Activated naive CD4-positive, alpha-beta T cell treated with anti-CD3 and anti-CD28 coated beads, Interleukin-2, amount 50 U/mL, for 72 hours (primary cell): ENCODE results near the gene FHIT. TPM values are rescaled to one million over a fixed set of nuclear protein-coding genes. Genes with fewer than 3 reads are reported as not detected.

Experiments used
- ATAC-seq, 2 donors: fragments of 150-1000 bp; cut with Tn5 transposase; 2 replicates each; pipeline ENCODE4 v1.10.0; 2021; ENCODE audit warnings: mild to moderate bottlenecking in 2 of 2, moderate library complexity in 2 of 2
- DNase-seq, 2 donors: peaks; one replicate each; pipeline ENCODE4 v3.0.0; 2021 to 2022; ENCODE audit warnings: low spot score in 2 of 2
- H3K27ac Mint-ChIP-seq, 2 donors: one replicate each; pipeline ENCODE4 v1.8.0; 2022; ENCODE audit warnings: mild to moderate bottlenecking in 2 of 2, mixed read lengths in 2 of 2
- H3K36me3 Mint-ChIP-seq, 2 donors: one replicate each; pipeline ENCODE4 v1.8.0; 2022; ENCODE audit warnings: mixed read lengths in 2 of 2
- H3K9me3 Mint-ChIP-seq, 2 donors: one replicate each; pipeline ENCODE4 v1.8.0; 2022; ENCODE audit warnings: mixed read lengths in 2 of 2
- total RNA-seq, 2 donors: library from RNA; stranded (reverse); gene quantifications; one replicate each; pipeline ENCODE4 v1.2.3, GENCODE V29; 2022

FHIT gene
- total RNA-seq, 2 donors from 2014 or later, result 21.3 to 37.0 TPM

- DNase-seq (peak; percentile 21 to 64), ATAC-seq (peak; percentile 94 to 98)
- Mint-ChIP-seq H3K9me3 (peaks cover 0 to 5% of the 10 kb centered on the region in 2 donors), H3K36me3 (peaks cover 10 to 11% of the 10 kb centered on the region in 2 donors), H3K27ac (peak overlapping the region; percentile 85 to 89)
Measured at GRCh38 chr3:60010781-60011180, 1240.5 kb downstream of the FHIT start.

GRCh38 chr3:60009931-60010478 is 1241.2 kb downstream of the FHIT start:
- H3K9me3 Mint-ChIP-seq, result peaks cover 2 to 5% of the 10 kb centered on the region in 2 donors
- DNase-seq (no peak), ATAC-seq (no peak)
- H3K36me3 Mint-ChIP-seq, result peaks cover 14 to 15% of the 10 kb centered on the region in 2 donors
- H3K27ac Mint-ChIP-seq, result peak overlapping the region in 1 of 2 donors; percentile 89

- Mint-ChIP-seq H3K36me3 (peaks cover 24 to 31% of the 10 kb centered on the region in 2 donors), H3K9me3 (peaks cover 3 to 16% of the 10 kb centered on the region in 2 donors), H3K27ac (peak overlapping the region in 1 of 2 donors; percentile 75)
- DNase-seq (no peak), ATAC-seq (peak; percentile 30 to 89)
Measured at GRCh38 chr3:60001369-60001768, 1249.9 kb downstream of the FHIT start.

DNA sequence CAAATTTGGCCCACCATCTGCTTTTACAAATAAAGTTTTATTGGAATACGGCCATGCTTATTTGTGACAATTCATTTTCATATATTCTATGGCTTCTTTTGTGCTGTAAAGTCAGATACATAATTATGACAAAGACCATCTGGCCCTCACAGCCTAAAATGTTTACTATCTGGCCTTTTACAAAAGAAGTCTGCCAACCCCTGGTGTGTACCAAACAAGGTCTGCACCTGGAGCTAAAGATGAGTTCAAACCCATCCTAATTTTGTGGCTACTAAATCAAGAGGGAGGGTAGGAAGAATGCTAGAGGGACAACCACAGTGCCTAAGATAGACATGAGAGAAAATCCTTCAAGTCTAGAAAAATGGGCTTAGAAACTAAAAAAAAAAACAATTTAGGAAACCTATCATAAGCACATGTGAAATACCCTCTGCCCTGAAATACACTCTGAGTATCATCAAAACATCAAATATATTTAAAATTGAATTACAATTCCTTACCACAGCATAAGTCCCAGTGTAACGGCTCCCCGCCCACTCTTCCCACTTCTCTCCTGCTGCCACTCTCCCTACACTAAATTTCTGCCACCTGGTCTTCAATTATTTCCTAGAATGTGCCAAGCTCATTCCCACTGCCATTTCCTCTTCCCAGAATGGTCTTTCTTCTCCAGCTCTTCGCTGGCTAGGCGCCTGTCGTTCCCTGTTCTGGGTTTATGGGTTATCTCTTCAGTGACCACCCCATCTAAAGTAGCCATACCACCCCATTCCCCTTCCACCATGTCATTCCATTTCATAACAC is 1250.7 kb downstream of the FHIT start:
- ATAC-seq (no peak), DNase-seq (no peak)
- H3K27ac Mint-ChIP-seq, result peak overlapping the region; percentile 75 to 76
- H3K9me3 Mint-ChIP-seq, result peaks cover 3 to 16% of the 10 kb centered on the region in 2 donors
- H3K36me3 Mint-ChIP-seq, result peaks cover 19 to 26% of the 10 kb centered on the region in 2 donors

DNA sequence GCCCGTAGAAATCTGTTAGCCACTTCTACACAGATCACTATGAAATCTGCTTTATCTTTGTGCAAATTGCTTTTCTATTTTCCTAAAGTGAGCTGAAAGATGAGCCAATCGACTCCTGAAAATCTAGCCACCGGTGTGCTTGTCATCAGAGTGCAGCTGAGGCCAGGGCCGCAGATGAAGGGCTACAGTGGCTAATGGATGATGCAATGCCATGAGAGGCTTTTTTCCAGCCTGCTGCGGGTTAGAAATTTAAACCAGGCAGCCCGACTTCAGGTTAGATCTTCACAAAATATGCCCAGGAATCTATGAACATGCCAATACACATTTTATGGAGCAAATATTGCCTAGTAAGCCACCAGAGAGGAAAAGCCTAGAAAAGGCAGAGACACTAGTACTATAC is 1253.2 kb downstream of the FHIT start:
- H3K36me3 Mint-ChIP-seq, result peaks cover 18 to 21% of the 10 kb centered on the region in 2 donors
- no peak overlapping the region for H3K27ac Mint-ChIP-seq
- ATAC-seq, result no peak
- no peak for DNase-seq
- peaks cover 0 to 16% of the 10 kb centered on the region in 2 donors for H3K9me3 Mint-ChIP-seq

DNA sequence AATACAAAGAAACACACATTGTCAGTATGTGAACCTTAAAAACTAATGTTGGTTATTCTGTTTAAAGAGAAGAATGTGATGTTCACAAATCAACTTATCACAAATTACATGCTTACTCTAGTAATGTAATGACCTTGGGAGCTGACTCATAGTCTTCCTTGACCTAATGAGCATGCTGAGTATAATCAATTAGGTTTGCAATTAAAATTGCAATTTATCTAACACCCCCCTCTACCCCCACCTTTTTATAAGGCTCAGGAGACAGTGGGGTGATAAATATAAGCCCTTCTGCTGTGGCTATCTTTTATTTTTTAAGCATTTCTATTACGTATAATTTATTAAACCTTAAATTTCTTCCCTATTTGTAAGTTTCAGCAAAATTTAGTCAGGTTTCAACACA is 1253.7 kb downstream of the FHIT start:
- DNase-seq (no peak), ATAC-seq (no peak)
- Mint-ChIP-seq H3K36me3 (peaks cover 18 to 21% of the 10 kb centered on the region in 2 donors), H3K9me3 (peaks cover 0 to 16% of the 10 kb centered on the region in 2 donors), H3K27ac (no peak overlapping the region)

DNA sequence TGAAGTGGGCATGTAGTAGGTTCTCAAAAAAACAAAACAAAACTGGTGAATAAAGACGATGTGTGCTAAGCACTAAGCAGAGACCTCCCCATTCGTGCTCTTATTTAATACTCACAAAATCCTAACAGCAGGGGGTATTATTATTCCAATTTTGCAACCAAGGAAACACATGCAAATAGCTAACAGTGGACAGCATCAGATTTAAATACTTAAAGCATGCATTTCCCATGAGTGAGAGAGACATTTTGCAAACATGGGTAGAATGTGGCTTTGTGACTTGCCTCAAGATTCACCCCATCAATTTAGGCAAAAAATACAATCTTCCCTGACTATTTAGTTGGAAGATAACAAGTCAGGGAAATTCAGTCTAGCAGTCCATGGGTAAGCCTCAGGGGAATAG is 1255.2 kb downstream of the FHIT start:
- no peak for DNase-seq
- H3K36me3 Mint-ChIP-seq, result peaks cover 6 to 9% of the 10 kb centered on the region in 2 donors
- ATAC-seq, result no peak
- peak overlapping the region in 1 of 2 donors; percentile 57 for H3K27ac Mint-ChIP-seq
- H3K9me3 Mint-ChIP-seq, result peaks cover 3 to 9% of the 10 kb centered on the region in 2 donors

DNA sequence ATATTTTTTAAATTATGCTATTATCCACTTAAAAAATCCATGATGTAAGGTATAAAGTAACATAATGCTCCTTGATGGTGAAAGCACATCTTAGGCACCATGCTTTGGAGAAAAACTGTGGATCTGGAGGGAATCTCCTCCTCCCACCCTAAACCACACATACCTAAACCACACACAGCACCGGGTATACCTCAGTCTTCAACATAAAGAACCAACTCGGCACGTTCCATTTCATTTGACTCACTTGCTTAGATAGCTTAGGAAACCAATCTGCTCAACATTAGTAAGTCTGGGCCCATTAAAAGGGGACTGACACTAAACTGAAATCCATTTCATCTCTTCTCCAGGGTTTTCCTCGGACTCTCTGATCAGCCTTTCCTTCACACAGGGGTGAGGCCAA is 1255.7 kb downstream of the FHIT start:
- DNase-seq, result no peak
- peak in 1 of 2 donors; percentile 57 for ATAC-seq

GRCh38 chr3:59994732-59995304 is 1256.4 kb downstream of the FHIT start:
- H3K36me3 Mint-ChIP-seq, result peaks cover 0 to 5% of the 10 kb centered on the region in 2 donors
- H3K9me3 Mint-ChIP-seq, result peaks cover 3 to 5% of the 10 kb centered on the region in 2 donors
- ATAC-seq (no peak), DNase-seq (no peak)
- H3K27ac Mint-ChIP-seq, result peak overlapping the region in 1 of 2 donors; percentile 57

More for the DNA sequence above, 1255.7 kb downstream of the FHIT start:
- peaks cover 1 to 5% of the 10 kb centered on the region in 2 donors for H3K36me3 Mint-ChIP-seq
- H3K27ac Mint-ChIP-seq, result peak overlapping the region in 1 of 2 donors; percentile 57
- H3K9me3 Mint-ChIP-seq, result peaks cover 3 to 5% of the 10 kb centered on the region in 2 donors

GRCh38 chr3:59992578-59992977 is 1258.7 kb downstream of the FHIT start:
- ATAC-seq (peak; percentile 89 to 92), DNase-seq (no peak)
- H3K36me3 Mint-ChIP-seq, result peaks cover 0 to 5% of the 10 kb centered on the region in 2 donors
- H3K9me3 Mint-ChIP-seq, result peaks cover 3 to 5% of the 10 kb centered on the region in 2 donors
- peak overlapping the region; percentile 4 to 10 for H3K27ac Mint-ChIP-seq

GRCh38 chr3:59990915-59991314 is 1260.3 kb downstream of the FHIT start:
- no peak for DNase-seq
- peaks cover 3 to 5% of the 10 kb centered on the region in 2 donors for H3K9me3 Mint-ChIP-seq

GRCh38 chr3:59982510-59982909 is 1268.7 kb downstream of the FHIT start:
- peaks cover 16 to 21% of the 10 kb centered on the region in 2 donors for H3K36me3 Mint-ChIP-seq
- ATAC-seq (no peak), DNase-seq (no peak)
- H3K27ac Mint-ChIP-seq, result no peak overlapping the region
- H3K9me3 Mint-ChIP-seq, result peaks cover 4% of the 10 kb centered on the region in 2 donors

More at GRCh38 chr3:59990915-59991314, 1260.3 kb downstream of the FHIT start:
- Mint-ChIP-seq H3K27ac (no peak overlapping the region), H3K36me3 (peaks cover 0 to 5% of the 10 kb centered on the region in 2 donors)
- no peak for ATAC-seq

DNA sequence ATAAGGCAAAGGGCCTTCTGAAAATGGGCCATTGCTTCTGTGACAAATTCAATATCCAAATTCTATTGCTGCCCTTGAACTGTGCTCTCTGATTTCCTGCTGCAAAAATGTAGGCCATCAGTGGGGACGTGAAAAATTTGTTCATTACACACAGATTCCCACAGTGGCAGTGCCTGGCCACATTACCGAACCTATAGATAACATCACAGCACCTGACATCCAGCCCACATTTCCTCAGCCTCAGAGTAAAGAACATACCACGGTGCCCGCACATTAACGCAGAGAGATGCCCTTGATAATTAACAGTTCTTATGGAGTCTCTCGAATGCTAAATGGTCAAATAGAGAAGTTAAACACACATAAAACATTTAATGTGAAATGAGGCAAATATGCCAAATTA is 1269.9 kb downstream of the FHIT start:
- DNase-seq, result no peak
- Mint-ChIP-seq H3K9me3 (peaks cover 4 to 6% of the 10 kb centered on the region in 2 donors), H3K36me3 (peaks cover 21 to 25% of the 10 kb centered on the region in 2 donors), H3K27ac (peak overlapping the region in 1 of 2 donors; percentile 53)
- ATAC-seq, result no peak

DNA sequence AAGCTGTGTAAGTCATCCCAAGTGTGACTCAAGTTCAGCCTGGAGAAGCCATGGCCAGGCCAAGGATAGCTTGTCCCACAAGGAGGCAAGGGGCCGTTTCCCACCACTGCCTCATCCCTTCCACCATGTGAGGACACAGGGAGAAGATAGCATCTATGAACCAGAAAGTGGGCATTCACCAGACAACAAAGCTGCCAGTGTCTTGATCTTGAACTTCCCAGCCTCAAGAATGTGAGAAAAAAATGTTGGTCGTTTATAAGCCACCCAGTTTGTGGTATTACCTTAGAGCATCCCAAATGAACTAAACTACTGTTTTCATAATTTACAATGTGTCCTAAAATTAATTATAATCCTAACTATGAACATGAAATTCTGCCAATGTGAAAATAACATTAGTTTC is 1270.7 kb downstream of the FHIT start:
- peak overlapping the region; percentile 73 to 86 for H3K27ac Mint-ChIP-seq
- peaks cover 21 to 26% of the 10 kb centered on the region in 2 donors for H3K36me3 Mint-ChIP-seq
- peaks cover 2 to 9% of the 10 kb centered on the region in 2 donors for H3K9me3 Mint-ChIP-seq
- ATAC-seq (no peak), DNase-seq (no peak)

- peak in 1 of 2 donors; percentile 30 for DNase-seq
- peaks cover 15 to 18% of the 10 kb centered on the region in 2 donors for H3K36me3 Mint-ChIP-seq
- peaks cover under 1 to 9% of the 10 kb centered on the region in 2 donors for H3K9me3 Mint-ChIP-seq
- H3K27ac Mint-ChIP-seq, result peak overlapping the region; percentile 86 to 88
- peak; percentile 90 to 95 for ATAC-seq
Measured at GRCh38 chr3:59979542-59979941, 1271.7 kb downstream of the FHIT start.

DNA sequence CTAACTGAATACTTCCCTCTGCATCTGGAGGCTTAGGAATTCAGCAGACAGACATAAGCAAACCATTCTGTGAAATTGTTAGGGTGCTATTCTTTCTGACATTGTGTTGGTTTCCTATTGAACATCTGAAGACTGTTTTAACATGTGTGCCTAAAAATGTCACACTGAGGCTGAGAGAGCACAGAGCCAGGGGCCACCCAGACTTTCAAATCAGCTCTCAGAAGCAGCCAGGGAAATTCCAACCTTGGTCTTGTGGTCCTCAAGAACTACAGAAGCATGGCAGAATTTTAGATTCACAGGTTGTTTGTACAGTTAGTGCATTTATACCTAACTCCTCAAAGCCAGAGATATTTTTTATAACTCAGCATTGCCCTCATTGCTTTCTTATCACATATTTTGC is 1272.3 kb downstream of the FHIT start:
- peak; percentile 83 to 85 for ATAC-seq
- peak in 1 of 2 donors; percentile 13 for DNase-seq
- Mint-ChIP-seq H3K27ac (peak overlapping the region; percentile 86 to 88), H3K36me3 (peaks cover 12 to 17% of the 10 kb centered on the region in 2 donors), H3K9me3 (peaks cover 5 to 7% of the 10 kb centered on the region in 2 donors)

GRCh38 chr3:59970796-59971195 is 1280.5 kb downstream of the FHIT start:
- DNase-seq, result no peak
- H3K36me3 Mint-ChIP-seq, result peaks cover 11 to 24% of the 10 kb centered on the region in 2 donors

More at GRCh38 chr3:59970796-59971195, 1280.5 kb downstream of the FHIT start:
- Mint-ChIP-seq H3K27ac (no peak overlapping the region), H3K9me3 (peaks cover 13 to 19% of the 10 kb centered on the region in 2 donors)
- no peak for ATAC-seq
